ENCODE results near the gene PRSS12. TPM values are rescaled to one million over a fixed set of nuclear protein-coding genes. Genes with fewer than 3 reads are reported as not detected.
"Not testable (repeated sequence)": the region's sequence is repeated elsewhere in the genome, so short reads cannot be mapped to it uniquely, and the experiment has no call there.

The PRSS12 gene
- polyA plus RNA-seq, 3 donors = not detected

GRCh38 chr4:118308306-118309030, 44.3 kb downstream of the PRSS12 start:
- Mint-ChIP-seq H3K27me3 (ENCODE audit: low read depth in 3 of 3) (peaks cover 0 to 5% (median 0%) of the 10 kb centered on the region in 3 donors), H3K4me1 (no peaks in the 10 kb centered on the region), H3K9me3 (peaks cover 0 to 5% (median 0%) of the 10 kb centered on the region in 7 donors), H3K36me3 (no peaks in the 10 kb centered on the region), H3K27ac (no peak overlapping the region), H3K4me3 (no peak overlapping the region)
- H3K9ac ChIP-seq (ENCODE audit: insufficient read depth, low read length, poor library complexity, severe bottlenecking) = no peak overlapping the region
- no peaks in the 10 kb centered on the region for H4K20me1 ChIP-seq (ENCODE audit: insufficient read depth, low read length)
- TF ChIP-seq CTCF (IDR thresholded peaks at IDR 0.05) = no peak
- H3K79me2 ChIP-seq (ENCODE audit: insufficient read depth, low read length) = no peaks in the 10 kb centered on the region
- H3K4me2 ChIP-seq (replicated peaks; ENCODE audit: extremely low read depth, low read length, poor library complexity, severe bottlenecking) = no peak overlapping the region
- intact Hi-C loops (cut with micrococcal nuclease) = no loop called here
- H3K4me1 ChIP-seq (ENCODE audit: control insufficient read depth in 1 of 2, insufficient read depth in 2 of 2, low read length in 2 of 2) = no peaks in the 10 kb centered on the region
- H3K27ac ChIP-seq (ENCODE audit: low read depth in 1 of 2, low read length in 2 of 2) = no peak overlapping the region
- DNase-seq = no peak
- WGBS (ENCODE audit: insufficient coverage) = 38% methylated on average over 2 of the region's 4 CpGs
- H3K27me3 ChIP-seq (ENCODE audit: control insufficient read depth in 2 of 2, insufficient read depth in 2 of 2, low read length in 2 of 2) = no peaks in the 10 kb centered on the region
- no peak overlapping the region for H2AFZ ChIP-seq (ENCODE audit: insufficient read depth, low read depth, low read length, poor library complexity, severe bottlenecking)
- no peaks in the 10 kb centered on the region for H3K36me3 ChIP-seq (replicated peaks in 1 of 2; ENCODE audit: control insufficient read depth in 1 of 2, insufficient read depth in 2 of 2, low read length in 2 of 2)
- H3K4me3 ChIP-seq (replicated peaks in 1 of 3; ENCODE audit: low read depth in 2 of 3, low read length in 3 of 3) = no peak overlapping the region
- no peaks in the 10 kb centered on the region for H3K9me3 ChIP-seq (replicated peaks in 1 of 2; ENCODE audit: control insufficient read depth in 1 of 2, insufficient read depth in 1 of 2, low read length in 2 of 2)

GRCh38 chr4:118307643-118308042, 45.2 kb downstream of the PRSS12 start:
- Histone ChIP-seq H3K79me2 (ENCODE audit: insufficient read depth, low read length) (no peaks in the 10 kb centered on the region), H4K20me1 (ENCODE audit: insufficient read depth, low read length) (no peaks in the 10 kb centered on the region), H3K27ac (ENCODE audit: low read depth in 1 of 2, low read length in 2 of 2) (no peak overlapping the region), H3K4me2 (replicated peaks; ENCODE audit: extremely low read depth, low read length, poor library complexity, severe bottlenecking) (no peak overlapping the region), H3K9me3 (replicated peaks in 1 of 2; ENCODE audit: control insufficient read depth in 1 of 2, insufficient read depth in 1 of 2, low read length in 2 of 2) (no peaks in the 10 kb centered on the region), H3K9ac (ENCODE audit: insufficient read depth, low read length, poor library complexity, severe bottlenecking) (no peak overlapping the region), H3K27me3 (ENCODE audit: control insufficient read depth in 2 of 2, insufficient read depth in 2 of 2, low read length in 2 of 2) (no peaks in the 10 kb centered on the region), H3K4me3 (replicated peaks in 1 of 3; ENCODE audit: low read depth in 2 of 3, low read length in 3 of 3) (no peak overlapping the region), H2AFZ (ENCODE audit: insufficient read depth, low read depth, low read length, poor library complexity, severe bottlenecking) (no peak overlapping the region), H3K36me3 (replicated peaks in 1 of 2; ENCODE audit: control insufficient read depth in 1 of 2, insufficient read depth in 2 of 2, low read length in 2 of 2) (no peaks in the 10 kb centered on the region), H3K4me1 (ENCODE audit: control insufficient read depth in 1 of 2, insufficient read depth in 2 of 2, low read length in 2 of 2) (no peaks in the 10 kb centered on the region)
- Mint-ChIP-seq H3K4me1 (no peaks in the 10 kb centered on the region), H3K4me3 (no peak overlapping the region), H3K27me3 (ENCODE audit: low read depth in 3 of 3) (peaks cover 0 to 7% (median 0%) of the 10 kb centered on the region in 3 donors), H3K27ac (no peak overlapping the region), H3K36me3 (no peaks in the 10 kb centered on the region), H3K9me3 (peaks cover 0 to 5% (median 0%) of the 10 kb centered on the region in 7 donors)
- no peak for TF ChIP-seq CTCF (IDR thresholded peaks at IDR 0.05)
- no peak for DNase-seq
- intact Hi-C loops (cut with micrococcal nuclease) = no loop called here
- WGBS (ENCODE audit: insufficient coverage) = 83% methylated on average over 1 of the region's 2 CpGs

GRCh38 chr4:118299619-118300018, 53.2 kb downstream of the PRSS12 start:
- H3K9me3 ChIP-seq (replicated peaks in 1 of 2; ENCODE audit: control insufficient read depth in 1 of 2, insufficient read depth in 1 of 2, low read length in 2 of 2); H3K27me3 ChIP-seq (ENCODE audit: control insufficient read depth in 2 of 2, insufficient read depth in 2 of 2, low read length in 2 of 2); H4K20me1 ChIP-seq (ENCODE audit: insufficient read depth, low read length); H2AFZ ChIP-seq (ENCODE audit: insufficient read depth, low read depth, low read length, poor library complexity, severe bottlenecking); H3K4me1 ChIP-seq (ENCODE audit: control insufficient read depth in 1 of 2, insufficient read depth in 2 of 2, low read length in 2 of 2); intact Hi-C loops (cut with micrococcal nuclease); H3K79me2 ChIP-seq (ENCODE audit: insufficient read depth, low read length); H3K4me1 Mint-ChIP-seq; H3K4me2 ChIP-seq (replicated peaks; ENCODE audit: extremely low read depth, low read length, poor library complexity, severe bottlenecking); H3K36me3 ChIP-seq (replicated peaks in 1 of 2; ENCODE audit: control insufficient read depth in 1 of 2, insufficient read depth in 2 of 2, low read length in 2 of 2); H3K4me3 Mint-ChIP-seq; H3K27ac Mint-ChIP-seq; DNase-seq; H3K36me3 Mint-ChIP-seq; H3K4me3 ChIP-seq (replicated peaks in 1 of 3; ENCODE audit: low read depth in 2 of 3, low read length in 3 of 3); H3K9ac ChIP-seq (ENCODE audit: insufficient read depth, low read length, poor library complexity, severe bottlenecking); H3K27me3 Mint-ChIP-seq (ENCODE audit: low read depth in 3 of 3); H3K9me3 Mint-ChIP-seq; H3K27ac ChIP-seq (ENCODE audit: low read depth in 1 of 2, low read length in 2 of 2): not testable (repeated sequence)
- no CpG with 5 or more reads among the region's 6 CpGs for WGBS (ENCODE audit: insufficient coverage)
